Astrocyte of the spinal cord (primary cell): ENCODE data around the gene C15orf39.
"Not testable (repeated sequence)": the region's sequence is repeated elsewhere in the genome, so short reads cannot be mapped to it uniquely, and the experiment has no call there.

Experiments
- DNase-seq: peaks from one replicate; pipeline ENCODE4 v3.0.0; 2011; ENCODE audit warnings: low read depth, low spot score
- H3K4me3 ChIP-seq: 2 replicates; pipeline ENCODE4 v1.5.1; 2011; ENCODE audit warnings: low read depth, mild to moderate bottlenecking, low read length, moderate library complexity
- in situ Hi-C: cut with HindIII; loops from 2 replicates; pipeline ENCODE4 v1.10.0; 2017; ENCODE audit warnings: low sequenced_read_pairs
- TF ChIP-seq, protein P1 (sequence below): IDR thresholded peaks from 2 replicates; pipeline ENCODE4 v1.5.1; 2012; ENCODE audit warnings: low read depth, mild to moderate bottlenecking, low read length, inconsistent platforms

The C15orf39 gene

DNA sequence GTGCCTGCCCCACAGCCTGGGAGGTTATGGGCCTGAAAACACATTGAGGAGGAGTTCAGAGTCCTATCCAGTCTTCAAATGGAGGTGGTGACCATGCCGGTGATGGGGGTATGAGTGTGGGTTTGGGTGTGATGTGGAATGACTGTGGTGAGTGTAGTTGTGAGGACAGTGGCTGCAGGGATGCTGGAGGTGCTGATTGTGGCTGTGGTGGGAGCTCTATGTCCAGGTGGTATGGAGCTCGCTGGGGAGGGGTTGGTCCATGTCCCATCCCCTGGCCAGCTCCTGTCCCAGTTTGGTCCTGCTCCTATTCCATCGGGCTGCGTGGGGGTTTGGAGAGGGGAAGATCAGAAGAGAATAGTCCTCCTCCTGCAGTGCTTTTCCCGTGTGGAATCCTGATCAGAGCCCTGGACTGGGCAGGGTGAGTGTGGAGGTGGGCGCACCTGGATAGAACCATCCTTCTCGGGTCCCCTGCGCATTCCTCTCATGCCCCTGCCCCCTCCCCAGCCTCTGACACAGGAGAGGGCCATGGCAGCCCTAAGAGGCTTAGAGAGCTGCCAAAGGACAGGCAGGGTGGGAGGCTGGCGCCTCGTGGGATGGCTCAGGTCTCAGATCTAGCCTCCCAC is 33.5 kb downstream of the C15orf39 start:
- no peak for DNase-seq
- no peak overlapping the region for H3K4me3 ChIP-seq
- in situ Hi-C loops = no loop called here
- TF ChIP-seq, protein P1, sequence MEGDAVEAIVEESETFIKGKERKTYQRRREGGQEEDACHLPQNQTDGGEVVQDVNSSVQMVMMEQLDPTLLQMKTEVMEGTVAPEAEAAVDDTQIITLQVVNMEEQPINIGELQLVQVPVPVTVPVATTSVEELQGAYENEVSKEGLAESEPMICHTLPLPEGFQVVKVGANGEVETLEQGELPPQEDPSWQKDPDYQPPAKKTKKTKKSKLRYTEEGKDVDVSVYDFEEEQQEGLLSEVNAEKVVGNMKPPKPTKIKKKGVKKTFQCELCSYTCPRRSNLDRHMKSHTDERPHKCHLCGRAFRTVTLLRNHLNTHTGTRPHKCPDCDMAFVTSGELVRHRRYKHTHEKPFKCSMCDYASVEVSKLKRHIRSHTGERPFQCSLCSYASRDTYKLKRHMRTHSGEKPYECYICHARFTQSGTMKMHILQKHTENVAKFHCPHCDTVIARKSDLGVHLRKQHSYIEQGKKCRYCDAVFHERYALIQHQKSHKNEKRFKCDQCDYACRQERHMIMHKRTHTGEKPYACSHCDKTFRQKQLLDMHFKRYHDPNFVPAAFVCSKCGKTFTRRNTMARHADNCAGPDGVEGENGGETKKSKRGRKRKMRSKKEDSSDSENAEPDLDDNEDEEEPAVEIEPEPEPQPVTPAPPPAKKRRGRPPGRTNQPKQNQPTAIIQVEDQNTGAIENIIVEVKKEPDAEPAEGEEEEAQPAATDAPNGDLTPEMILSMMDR = no peak

DNA sequence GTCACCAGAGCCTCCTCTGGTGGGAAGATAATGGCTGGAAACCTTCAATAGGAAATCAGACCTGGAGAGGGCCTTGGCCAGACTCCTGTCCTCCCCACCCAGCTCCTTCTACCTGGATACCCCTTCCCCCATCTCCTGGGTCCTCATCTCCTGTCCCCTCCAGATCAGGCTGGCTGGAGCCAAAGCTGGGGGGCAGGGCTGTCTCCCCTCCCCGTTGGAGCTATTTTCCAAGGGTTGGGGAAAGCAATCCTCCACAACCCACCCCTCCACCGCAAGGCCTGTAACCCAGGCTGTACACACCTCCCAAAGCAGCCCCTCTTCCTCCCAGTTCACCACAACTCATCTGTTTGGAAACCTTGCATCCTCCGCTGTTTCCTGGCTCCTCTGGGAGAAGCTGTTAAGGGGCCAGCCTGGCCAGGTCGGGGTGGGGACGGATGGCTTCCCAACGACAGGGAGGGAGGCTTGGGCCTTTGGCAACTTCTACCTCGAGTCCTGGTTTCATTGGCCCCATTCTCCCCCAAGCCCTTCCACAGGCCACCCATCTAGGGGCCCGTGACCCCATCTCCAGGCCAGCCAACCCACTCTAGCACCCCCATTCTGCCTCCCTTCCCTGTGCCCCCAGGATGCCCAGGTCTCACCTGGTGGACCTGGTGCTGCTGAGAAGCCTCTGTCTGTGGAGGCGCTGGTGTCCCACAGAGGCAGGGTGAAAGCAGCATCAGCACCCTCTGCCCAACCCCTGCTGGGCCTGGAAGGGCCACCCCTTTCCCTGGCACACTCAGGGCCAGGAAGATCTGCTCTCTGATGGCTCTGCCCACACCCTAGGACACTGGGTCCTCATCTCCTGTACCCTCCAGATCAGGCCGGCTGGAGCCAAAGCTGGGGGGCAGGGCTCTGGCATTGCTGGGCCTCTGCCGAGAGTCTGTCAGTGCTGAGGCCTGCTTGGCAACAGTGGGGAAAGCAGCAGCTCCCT is 34.4 kb downstream of the C15orf39 start:
- no peak overlapping the region for H3K4me3 ChIP-seq
- in situ Hi-C loops = no loop called here
- TF ChIP-seq, protein P1 = no peak
- DNase-seq = no peak

DNA sequence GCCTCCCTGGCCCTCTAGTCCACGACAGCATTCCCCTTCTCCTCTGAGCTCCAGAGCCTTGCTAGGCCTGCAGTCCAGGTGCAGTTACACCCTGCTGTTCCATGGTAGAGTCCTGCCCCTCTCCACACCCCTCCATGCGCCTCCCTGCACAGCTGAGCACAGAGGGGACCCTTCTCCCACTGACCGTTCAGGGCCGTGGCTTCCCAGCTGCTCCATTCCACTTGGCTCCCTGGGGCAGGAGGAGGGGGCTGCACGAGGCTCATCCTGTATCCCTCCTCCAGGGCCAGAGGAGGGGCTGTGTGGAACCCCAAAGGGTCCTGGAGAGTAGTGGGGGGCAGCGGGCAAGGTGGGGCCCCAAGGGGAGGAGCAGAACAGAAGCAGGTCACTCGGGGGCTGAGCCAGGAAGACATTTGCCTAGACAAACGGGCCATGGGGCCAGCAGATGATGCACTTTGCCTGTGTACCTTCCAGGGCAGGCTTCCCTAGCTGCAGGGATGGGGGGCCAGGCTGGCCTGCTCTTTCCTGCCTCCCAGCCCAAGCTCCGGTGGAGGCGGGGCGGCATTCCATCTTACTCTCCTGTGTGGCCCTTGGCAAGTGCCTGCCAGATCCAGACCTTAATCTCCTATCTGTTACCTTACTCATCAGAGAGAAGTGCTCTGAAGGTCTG is 35.8 kb downstream of the C15orf39 start:
- no peak overlapping the region for H3K4me3 ChIP-seq
- TF ChIP-seq, protein P1 = no peak
- in situ Hi-C loops = no loop called here
- DNase-seq = no peak

DNA sequence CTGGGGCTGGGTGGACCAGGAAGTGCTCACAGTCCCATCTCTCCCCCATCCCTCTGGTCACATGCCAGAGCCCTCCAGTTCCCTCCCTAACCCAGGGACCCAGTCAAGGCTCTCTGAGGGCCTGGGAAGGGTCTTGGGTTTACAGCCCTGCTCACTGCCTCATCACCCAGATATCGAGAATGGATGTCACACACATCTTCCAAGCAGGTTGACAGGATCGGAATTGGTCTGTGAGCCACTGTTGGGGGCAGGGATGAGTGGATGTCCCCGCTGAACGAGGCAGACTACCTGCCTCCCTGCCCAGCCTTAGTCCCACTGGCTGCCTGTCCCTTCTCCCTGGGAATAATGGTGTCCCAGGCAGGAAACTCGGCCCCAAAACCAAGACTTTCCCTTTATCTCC is 36.5 kb downstream of the C15orf39 start:
- no peak for DNase-seq
- in situ Hi-C loops = no loop called here
- TF ChIP-seq, protein P1 = no peak
- no peak overlapping the region for H3K4me3 ChIP-seq

DNA sequence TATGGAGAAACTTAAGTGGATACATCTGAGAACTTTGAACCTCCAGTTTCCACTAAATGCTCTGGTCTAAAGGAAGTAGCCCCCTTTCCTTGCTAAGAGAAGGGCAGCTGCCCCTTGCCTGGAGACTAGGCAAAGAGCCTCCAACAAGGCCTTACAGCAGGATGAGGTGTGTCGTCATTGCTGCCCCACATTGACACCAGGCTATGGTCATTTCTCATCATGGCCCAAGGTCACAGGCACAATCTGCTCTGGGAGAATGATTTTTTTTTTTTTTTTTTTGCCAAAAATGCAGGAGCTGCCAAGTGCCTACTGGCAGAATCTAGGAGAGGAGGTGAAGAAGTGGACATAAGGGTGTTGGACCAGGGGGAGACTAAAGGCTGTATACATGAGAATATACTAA is 44.1 kb downstream of the C15orf39 start:
- DNase-seq, in situ Hi-C loops, H3K4me3 ChIP-seq: not testable (repeated sequence)

DNA sequence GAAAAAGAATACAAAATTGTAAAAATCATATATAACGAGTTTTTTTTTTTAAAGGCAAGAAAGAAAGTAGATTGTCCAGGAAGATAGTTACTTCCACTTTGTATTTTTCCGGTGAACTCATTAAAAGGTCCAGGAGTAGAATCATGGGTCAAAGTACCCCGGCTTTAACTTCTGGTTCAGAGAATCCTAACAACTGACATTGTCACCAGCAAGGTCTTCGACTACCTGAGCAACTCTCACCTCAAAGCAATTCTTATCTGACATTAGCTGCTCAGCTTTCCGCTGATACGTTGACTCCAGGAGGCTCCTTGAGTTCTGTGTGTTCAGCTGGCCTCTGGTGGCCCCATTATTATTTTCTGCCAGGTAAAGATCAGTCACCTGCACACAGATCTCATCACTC is 47.3 kb downstream of the C15orf39 start:
- in situ Hi-C loops, H3K4me3 ChIP-seq, DNase-seq: not testable (repeated sequence)

DNA sequence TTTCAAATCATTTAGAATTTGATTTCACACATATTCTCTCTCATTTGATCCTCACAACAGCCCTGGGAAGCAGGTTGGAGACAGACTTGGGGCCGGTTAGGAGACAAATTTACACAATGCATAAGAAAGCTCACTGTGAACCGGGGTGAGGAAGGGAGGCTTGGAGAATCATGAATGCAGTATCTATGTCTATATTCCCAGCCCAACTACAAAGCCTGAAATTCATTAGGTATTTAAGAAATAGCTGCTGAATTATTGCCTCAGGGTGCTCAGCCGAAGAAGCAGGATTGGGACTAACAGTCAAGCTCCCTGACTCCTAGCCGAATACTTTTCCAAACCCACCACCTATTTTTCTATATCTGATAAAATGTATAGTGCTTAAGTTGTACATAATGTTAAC is 48.0 kb downstream of the C15orf39 start:
- H3K4me3 ChIP-seq = no peak overlapping the region
- in situ Hi-C loops = no loop called here
- no peak for DNase-seq
- TF ChIP-seq, protein P1 = no peak

DNA sequence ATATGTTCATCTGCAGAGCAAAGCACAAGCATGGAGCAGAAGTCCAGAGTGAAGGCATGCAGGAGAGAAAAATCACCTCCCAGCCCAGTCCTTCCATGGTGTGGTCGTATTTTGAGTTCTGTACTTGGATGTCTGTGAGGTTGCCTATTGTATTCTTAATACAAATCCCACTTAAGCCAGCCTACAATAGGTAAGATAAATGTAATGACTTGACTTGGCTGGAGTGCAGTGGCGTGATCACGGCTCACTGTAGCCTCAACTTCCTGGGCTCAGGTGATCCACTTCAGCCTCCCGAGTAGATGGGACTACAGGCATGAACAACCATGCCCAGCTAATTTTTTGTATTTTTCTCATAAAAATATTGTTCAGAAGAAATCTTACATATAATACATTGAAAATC is 49.7 kb downstream of the C15orf39 start:
- in situ Hi-C loops = not testable (repeated sequence)

More for the DNA sequence above, 49.7 kb downstream of the C15orf39 start:
- H3K4me3 ChIP-seq, DNase-seq: not testable (repeated sequence)
